HCT116 (cell line): ENCODE data around the gene DUSP2.
"Not testable (repeated sequence)": the region's sequence is repeated elsewhere in the genome, so short reads cannot be mapped to it uniquely, and the experiment has no call there.

Experiments used
- ATF3 ChIP-seq: IDR thresholded peaks from 2 replicates; pipeline ENCODE4 v1.6.1; 2012
- CTCF ChIP-seq, 3 experiments: fragments of 200-600 bp in 1 of 3; sonication (generic) in 1 of 3; IDR thresholded peaks in 2 of 3; conservative IDR thresholded peaks in 1 of 3; 2 replicates each; pipeline ENCODE4 v1.5.1; 2012 to 2017; ENCODE audit warnings: low read depth in 2 of 3, low read length in 2 of 3, antibody characterized with exemption in 1 of 3, borderline replicate concordance in 1 of 3, control low read depth in 1 of 3, mild to moderate bottlenecking in 1 of 3, mixed read lengths in 1 of 3, mixed run types in 1 of 3, moderate library complexity in 1 of 3; ENCODE audit not compliant: insufficient read depth in 1 of 3
- EGR1 ChIP-seq: IDR thresholded peaks from 2 replicates; pipeline ENCODE4 v1.6.1; 2012; ENCODE audit warnings: low read depth
- EZH2 ChIP-seq: fragments of 200-600 bp; sonication (generic); IDR thresholded peaks from 2 replicates; pipeline ENCODE4 v1.6.1; 2017; ENCODE audit warnings: antibody characterized with exemption, mixed run types
- JUND ChIP-seq: IDR thresholded peaks from 2 replicates; pipeline ENCODE4 v1.6.1; 2012
- MAX ChIP-seq: IDR thresholded peaks from 2 replicates; pipeline ENCODE4 v1.6.1; 2012
- POLR2A ChIP-seq: IDR thresholded peaks from 2 replicates; pipeline ENCODE4 v1.7.0; 2011; ENCODE audit warnings: borderline replicate concordance; ENCODE audit not compliant: insufficient read depth, insufficient read length; ENCODE audit errors: extremely low read depth
- POLR2AphosphoS5 ChIP-seq: IDR thresholded peaks from 2 replicates; pipeline ENCODE4 v1.6.1; 2011; ENCODE audit warnings: mild to moderate bottlenecking, low read depth, low read length, moderate library complexity
- RAD21 ChIP-seq: IDR thresholded peaks from 2 replicates; pipeline ENCODE4 v1.6.1; 2012; ENCODE audit warnings: low read depth, mild to moderate bottlenecking
- REST ChIP-seq: IDR thresholded peaks from 2 replicates; pipeline ENCODE4 v1.6.1; 2012; ENCODE audit warnings: low read depth
- SIN3A ChIP-seq: IDR thresholded peaks from 2 replicates; pipeline ENCODE4 v1.6.1; 2012; ENCODE audit warnings: low read depth

GRCh38 chr2:96141624-96141967 lies 3.6 kb downstream of the DUSP2 start:
- not testable (repeated sequence) for TF ChIP-seq SIN3A; POLR2AphosphoS5; CTCF (IDR thresholded peaks at IDR 0.05 in 2 of 3, conservative IDR thresholded peaks at IDR 0.05 in 1 of 3; ENCODE audit: borderline replicate concordance in 1 of 3, insufficient read depth in 1 of 3, low read depth in 2 of 3, low read length in 2 of 3); EZH2; MAX; REST; EGR1; ATF3; POLR2A; JUND; RAD21
